ENCODE measurements around the gene C1GALT1C1. TPM values are rescaled to one million over a fixed set of nuclear protein-coding genes. Genes with fewer than 3 reads are reported as not detected.

C1GALT1C1 gene
- total and polyA plus RNA-seq, 2 experiments from 2014 or later, result 16.3 to 18.8 TPM

DNA sequence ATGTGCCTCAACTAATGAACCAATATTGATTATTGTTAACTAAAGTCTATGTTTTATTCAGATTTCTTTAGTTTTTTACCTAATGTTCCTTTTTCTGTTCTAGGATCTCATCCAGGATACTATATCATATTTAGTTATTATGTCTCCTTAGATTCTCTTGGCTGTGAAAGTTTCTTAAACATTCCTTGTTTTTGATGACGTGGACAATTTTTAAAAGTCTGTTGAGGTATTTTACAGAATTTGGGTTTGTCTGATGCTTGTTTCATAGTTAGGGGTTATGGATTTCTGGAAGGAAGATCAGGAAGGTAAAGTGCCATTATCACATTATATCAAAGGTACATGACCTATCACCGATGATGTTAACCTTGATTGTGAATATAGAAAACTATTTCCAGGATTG lies 44.2 kb downstream of the C1GALT1C1 start (continued):
- TF ChIP-seq, protein P1, sequence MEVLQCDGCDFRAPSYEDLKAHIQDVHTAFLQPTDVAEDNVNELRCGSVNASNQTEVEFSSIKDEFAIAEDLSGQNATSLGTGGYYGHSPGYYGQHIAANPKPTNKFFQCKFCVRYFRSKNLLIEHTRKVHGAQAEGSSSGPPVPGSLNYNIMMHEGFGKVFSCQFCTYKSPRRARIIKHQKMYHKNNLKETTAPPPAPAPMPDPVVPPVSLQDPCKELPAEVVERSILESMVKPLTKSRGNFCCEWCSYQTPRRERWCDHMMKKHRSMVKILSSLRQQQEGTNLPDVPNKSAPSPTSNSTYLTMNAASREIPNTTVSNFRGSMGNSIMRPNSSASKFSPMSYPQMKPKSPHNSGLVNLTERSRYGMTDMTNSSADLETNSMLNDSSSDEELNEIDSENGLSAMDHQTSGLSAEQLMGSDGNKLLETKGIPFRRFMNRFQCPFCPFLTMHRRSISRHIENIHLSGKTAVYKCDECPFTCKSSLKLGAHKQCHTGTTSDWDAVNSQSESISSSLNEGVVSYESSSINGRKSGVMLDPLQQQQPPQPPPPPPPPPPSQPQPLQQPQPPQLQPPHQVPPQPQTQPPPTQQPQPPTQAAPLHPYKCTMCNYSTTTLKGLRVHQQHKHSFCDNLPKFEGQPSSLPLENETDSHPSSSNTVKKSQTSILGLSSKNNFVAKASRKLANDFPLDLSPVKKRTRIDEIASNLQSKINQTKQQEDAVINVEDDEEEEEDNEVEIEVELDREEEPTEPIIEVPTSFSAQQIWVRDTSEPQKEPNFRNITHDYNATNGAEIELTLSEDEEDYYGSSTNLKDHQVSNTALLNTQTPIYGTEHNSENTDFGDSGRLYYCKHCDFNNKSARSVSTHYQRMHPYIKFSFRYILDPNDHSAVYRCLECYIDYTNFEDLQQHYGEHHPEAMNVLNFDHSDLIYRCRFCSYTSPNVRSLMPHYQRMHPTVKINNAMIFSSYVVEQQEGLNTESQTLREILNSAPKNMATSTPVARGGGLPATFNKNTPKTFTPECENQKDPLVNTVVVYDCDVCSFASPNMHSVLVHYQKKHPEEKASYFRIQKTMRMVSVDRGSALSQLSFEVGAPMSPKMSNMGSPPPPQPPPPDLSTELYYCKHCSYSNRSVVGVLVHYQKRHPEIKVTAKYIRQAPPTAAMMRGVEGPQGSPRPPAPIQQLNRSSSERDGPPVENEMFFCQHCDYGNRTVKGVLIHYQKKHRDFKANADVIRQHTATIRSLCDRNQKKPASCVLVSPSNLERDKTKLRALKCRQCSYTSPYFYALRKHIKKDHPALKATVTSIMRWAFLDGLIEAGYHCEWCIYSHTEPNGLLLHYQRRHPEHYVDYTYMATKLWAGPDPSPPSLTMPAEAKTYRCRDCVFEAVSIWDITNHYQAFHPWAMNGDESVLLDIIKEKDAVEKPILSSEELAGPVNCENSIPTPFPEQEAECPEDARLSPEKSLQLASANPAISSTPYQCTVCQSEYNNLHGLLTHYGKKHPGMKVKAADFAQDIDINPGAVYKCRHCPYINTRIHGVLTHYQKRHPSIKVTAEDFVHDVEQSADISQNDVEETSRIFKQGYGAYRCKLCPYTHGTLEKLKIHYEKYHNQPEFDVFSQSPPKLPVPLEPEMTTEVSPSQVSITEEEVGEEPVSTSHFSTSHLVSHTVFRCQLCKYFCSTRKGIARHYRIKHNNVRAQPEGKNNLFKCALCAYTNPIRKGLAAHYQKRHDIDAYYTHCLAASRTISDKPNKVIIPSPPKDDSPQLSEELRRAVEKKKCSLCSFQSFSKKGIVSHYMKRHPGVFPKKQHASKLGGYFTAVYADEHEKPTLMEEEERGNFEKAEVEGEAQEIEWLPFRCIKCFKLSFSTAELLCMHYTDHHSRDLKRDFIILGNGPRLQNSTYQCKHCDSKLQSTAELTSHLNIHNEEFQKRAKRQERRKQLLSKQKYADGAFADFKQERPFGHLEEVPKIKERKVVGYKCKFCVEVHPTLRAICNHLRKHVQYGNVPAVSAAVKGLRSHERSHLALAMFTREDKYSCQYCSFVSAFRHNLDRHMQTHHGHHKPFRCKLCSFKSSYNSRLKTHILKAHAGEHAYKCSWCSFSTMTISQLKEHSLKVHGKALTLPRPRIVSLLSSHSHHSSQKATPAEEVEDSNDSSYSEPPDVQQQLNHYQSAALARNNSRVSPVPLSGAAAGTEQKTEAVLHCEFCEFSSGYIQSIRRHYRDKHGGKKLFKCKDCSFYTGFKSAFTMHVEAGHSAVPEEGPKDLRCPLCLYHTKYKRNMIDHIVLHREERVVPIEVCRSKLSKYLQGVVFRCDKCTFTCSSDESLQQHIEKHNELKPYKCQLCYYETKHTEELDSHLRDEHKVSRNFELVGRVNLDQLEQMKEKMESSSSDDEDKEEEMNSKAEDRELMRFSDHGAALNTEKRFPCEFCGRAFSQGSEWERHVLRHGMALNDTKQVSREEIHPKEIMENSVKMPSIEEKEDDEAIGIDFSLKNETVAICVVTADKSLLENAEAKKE (CRISPR knock-in tag; IDR thresholded peaks at IDR 0.05), result no peak
- no peak for TF ChIP-seq EZH2 (IDR thresholded peaks at IDR 0.05; ENCODE audit: low read depth, unreplicated experiment)
- no peak for TF ChIP-seq JUNB (IDR thresholded peaks at IDR 0.05; ENCODE audit: unreplicated experiment)
- no peak for TF ChIP-seq ZNF114 (CRISPR knock-in tag; IDR thresholded peaks at IDR 0.05)
- TF ChIP-seq EZH2phosphoT487 (IDR thresholded peaks at IDR 0.05; ENCODE audit: unreplicated experiment), result no peak
- TF ChIP-seq NANOG (IDR thresholded peaks at IDR 0.05; ENCODE audit: borderline replicate concordance), result no peak
- TF ChIP-seq ZNF331 (CRISPR knock-in tag; IDR thresholded peaks at IDR 0.05; ENCODE audit: low read depth), result no peak
- TF ChIP-seq REST (IDR thresholded peaks at IDR 0.05; ENCODE audit: unreplicated experiment), result no peak
- TF ChIP-seq STAT1 (IDR thresholded peaks at IDR 0.05; ENCODE audit: unreplicated experiment), result no peak

Other genes starting within 250 kb of the C1GALT1C1 start
- 40.9 and 46.1 TPM in 2 replicates for gene LAMP2, start 160.8 kb downstream of the C1GALT1C1 start, total RNA-seq (2014; rRNA removed; shearing (Covaris generic))
- gene LAMP2, start 160.8 kb downstream of the C1GALT1C1 start, polyA plus RNA-seq (2016; fragmentation: Nextera tagmentation; extraction: Ambion mirVana), result 19.5 and 24.4 TPM in 2 replicates
- 42.9 and 44.5 TPM in 2 replicates for gene CUL4B, start 69.1 kb downstream of the C1GALT1C1 start, total RNA-seq (2014; rRNA removed; shearing (Covaris generic))
- 9.1 and 12.7 TPM in 2 replicates for gene CUL4B, start 69.1 kb downstream of the C1GALT1C1 start, polyA plus RNA-seq (2016; fragmentation: Nextera tagmentation; extraction: Ambion mirVana)
- 33.0 and 34.4 TPM in 2 replicates for gene MCTS1, start 26.0 kb downstream of the C1GALT1C1 start, total RNA-seq (2014; rRNA removed; shearing (Covaris generic))
- 55.9 and 58.2 TPM in 2 replicates for gene MCTS1, start 26.0 kb downstream of the C1GALT1C1 start, polyA plus RNA-seq (2016; fragmentation: Nextera tagmentation; extraction: Ambion mirVana)
- gene CT47B1, start 245.8 kb upstream of the C1GALT1C1 start, total RNA-seq (2014; rRNA removed; shearing (Covaris generic)), result not detected in 2 replicates
- not detected in 2 replicates for gene CT47B1, start 245.8 kb upstream of the C1GALT1C1 start, polyA plus RNA-seq (2016; fragmentation: Nextera tagmentation; extraction: Ambion mirVana)

Measured in GM23338 (cell line).